ENCODE measurements around the gene VEZF1.

The VEZF1 gene

GRCh38 chr17:57948555-57949420 lies 39.3 kb downstream of the VEZF1 start:
- peak in 1 of 2 donors; percentile 14 for DNase-seq

- no peak for DNase-seq
These were observed 39.9 kb downstream of the VEZF1 start for GRCh38 chr17:57948169-57948554.

DNA sequence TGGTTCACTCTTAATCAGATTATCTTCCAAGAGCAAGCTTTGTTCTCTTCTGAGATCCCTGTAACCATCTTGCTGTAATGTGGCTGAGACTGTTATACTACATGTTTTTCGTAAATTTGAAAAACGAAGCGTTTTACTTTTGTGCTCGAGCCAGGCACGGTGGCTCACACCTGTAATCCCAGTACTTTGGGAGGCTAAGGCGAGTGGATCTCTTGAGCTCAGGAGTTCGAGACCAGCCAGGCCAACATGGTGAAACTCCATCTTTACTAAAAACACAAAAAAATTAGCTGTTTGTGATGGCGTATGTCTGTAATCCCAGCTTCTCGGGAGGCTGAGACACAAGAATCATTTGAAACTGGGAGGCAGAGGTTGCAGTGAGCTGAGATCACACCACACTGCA lies 40.7 kb downstream of the VEZF1 start:
- DNase-seq: no peak

DNA sequence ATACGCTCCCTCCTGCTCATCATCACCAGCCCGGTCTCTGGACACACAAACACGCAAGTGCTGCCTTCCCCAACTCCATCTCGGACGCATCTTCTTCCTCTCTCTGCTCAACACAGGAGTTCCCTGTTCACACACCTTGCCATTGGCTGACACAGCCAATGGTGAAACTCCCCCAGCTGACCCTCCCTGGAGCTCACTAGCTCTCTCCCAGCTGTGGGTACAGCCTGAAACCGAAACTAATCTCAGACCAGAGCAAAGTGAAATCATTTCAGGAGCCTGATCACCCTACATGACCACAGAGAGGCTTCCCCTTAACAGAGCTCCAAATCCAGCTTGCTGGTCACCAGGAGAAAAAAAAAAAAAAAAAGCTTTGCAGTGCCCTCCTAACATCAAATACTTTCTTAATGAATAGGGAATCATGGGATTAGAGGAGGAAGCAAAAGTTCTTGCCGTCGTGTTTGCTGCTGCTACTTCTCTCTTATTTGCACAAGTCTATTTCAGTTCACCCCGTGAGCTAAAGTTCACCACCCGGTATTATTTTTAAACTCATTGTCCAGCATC lies 41.2 kb downstream of the VEZF1 start:
- DNase-seq: peak in 1 of 2 donors; percentile 85

GRCh38 chr17:57945996-57946797 lies 41.9 kb downstream of the VEZF1 start:
- no peak for DNase-seq

DNA sequence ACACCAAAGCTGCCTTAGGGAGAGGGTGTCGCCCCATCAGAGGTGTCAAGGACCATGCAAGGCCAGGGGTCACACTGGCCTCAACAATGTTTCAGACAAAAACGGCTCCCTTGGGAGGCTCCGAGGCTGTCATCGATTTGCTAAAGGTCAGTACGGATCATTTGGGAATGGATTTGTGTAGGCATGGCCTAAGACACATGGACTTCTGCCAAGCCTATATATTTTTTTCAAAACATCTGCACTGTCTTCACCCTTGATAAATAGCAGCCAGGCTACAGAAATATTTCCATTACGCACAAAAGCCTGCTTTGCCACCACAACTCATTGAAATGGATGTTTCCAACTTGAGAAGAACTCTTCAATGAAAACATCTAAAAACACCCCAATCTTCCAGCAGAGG lies 43.1 kb downstream of the VEZF1 start:
- DNase-seq: no peak

DNA sequence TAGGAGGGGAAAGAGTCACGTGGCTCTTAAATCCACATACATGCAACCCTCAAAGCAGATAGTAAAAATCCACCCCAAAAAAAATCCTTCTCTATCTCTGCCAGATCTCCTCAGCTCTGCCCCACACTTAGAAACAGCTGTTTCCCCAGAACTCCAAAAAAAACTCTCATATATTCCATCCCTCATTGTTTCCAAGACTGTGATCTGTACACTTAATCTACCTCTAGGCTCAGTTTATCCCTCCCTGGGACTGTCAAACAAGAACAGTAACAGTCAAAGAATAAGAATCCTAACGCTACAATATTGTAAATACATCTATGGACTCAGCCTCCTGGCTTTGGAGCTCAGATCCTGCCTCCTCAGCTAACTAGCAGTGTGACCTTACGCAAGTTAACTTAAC lies 44.4 kb downstream of the VEZF1 start:
- no peak for DNase-seq

DNA sequence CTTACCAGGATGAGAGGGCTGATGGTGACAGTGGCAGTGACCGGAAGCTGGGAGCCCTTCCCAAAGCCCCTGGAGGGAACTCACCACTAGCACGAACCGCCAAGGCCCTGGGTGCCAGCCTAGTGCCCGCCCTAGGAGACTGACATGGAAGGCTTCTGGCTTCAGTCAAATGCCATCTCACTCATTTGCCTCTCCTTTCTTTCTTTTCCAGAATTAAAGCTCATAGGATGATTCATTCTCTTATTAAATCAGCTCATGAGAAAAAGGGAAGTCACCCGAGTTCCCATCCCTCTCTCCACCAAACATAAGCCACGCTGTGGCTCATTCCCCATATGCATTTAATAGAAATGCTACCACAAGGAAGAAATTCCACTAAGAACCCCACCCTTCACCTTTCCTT lies 44.9 kb downstream of the VEZF1 start:
- peak in 1 of 2 donors; percentile 35 for DNase-seq

DNA sequence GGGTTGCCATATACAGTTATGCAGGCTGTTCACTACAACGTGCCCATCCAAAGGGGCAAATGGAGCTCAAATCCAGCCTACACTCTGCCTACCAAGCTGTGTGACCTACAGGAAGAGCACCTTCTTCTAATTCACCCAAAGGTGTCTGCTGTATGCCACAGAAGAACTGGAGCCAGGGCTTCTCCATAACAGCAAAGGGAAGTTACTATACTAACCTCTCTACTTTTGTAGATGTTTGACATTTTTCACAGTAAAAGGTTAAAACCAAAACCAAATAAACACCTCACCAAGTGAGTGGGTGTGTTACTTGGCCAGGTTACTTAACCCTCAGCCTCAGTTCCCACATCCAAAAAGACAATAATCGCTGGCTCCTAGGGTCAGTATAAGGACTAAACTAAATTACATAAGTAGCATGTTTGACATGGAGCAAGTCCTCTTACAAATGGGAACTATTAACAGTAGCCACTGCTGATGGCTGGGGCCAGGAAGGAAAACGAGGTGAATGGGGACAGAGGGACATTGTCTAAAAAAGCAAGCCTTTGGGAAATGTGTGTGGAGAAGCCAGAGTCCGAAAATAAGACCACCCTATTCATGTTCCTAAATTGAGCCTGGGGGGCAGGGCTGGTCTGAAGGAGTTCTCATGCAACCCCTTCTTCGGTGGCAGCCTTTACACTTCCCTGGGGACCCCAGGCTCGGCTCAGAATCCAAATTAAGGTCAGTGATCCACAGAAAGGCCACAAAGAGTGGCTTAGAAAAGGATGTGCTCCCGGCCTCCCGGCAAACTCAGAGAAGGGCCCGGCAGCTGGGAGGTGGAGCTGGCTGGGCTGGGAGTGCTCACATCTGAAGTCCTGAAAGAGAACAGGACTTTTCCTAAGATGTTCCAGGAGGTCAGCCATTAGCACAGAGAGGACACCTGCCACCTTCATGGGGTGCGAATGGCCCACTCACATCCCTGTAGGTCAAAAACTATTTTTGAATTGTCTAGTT lies 46.4 kb downstream of the VEZF1 start:
- DNase-seq: no peak

GRCh38 chr17:57940653-57941329 lies 47.3 kb downstream of the VEZF1 start:
- no peak for DNase-seq

DNA sequence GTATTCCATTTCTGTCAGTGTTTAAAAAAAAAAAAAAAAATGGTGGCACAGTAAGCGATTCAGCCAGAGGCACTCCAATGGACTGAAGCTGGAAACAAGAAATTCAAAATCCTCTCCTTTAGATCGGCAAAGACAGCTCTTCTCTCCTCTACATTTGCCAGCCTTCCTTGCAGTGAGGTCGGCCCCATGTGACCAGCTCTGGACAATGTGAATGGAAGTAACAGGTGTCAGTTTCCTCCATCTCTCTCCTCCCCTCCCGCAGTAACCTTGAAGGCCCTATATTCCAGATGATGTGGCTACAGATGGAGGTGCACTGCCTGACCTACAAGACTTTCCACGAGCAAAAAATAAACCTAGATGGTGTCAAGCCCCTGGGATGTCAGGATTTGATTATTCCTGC lies 47.8 kb downstream of the VEZF1 start:
- DNase-seq: no peak

GRCh38 chr17:57939797-57940196 lies 48.3 kb downstream of the VEZF1 start:
- DNase-seq: peak; percentile 16 to 90

DNA sequence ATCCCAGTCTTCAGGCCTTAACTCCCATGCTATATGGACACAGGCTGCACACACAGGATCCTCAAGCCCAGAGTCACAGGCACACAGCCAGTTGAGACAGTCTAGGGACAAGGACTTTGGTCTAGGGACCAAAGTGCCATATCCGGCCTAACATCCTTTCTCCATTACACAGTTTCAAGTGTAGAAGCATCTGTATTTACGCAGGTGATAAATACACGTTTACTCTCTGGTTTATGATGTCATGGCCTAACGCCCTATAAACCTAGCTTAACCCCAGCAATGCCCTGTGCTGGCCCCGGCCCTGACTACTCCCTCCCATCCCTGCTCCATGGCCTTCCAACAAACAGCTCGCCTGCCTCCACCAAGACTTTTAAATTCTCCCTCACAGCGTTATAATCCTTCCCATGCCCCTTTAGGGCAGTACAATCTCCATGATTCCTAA lies 50.0 kb downstream of the VEZF1 start:
- DNase-seq: no peak

DNA sequence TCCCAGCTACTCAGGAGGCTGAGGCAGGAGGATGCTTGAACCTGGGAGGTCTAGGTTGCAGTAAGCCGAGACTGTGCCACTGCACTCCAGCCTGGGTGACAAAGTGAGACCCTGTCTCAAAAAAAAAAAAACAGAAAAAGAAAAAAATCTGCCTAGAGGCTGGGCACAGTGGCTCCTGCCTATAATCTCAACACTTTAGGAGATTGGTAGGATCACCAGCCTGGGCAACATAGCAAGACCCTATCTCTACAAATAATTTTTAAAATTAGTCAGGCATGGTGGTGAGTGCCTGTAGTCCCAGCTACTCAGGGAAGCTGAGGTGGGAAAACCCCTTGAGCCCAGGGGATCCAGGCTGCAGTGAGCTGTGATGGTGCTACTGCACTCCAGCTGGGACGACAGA lies 50.6 kb downstream of the VEZF1 start:
- no peak for DNase-seq

- DNase-seq: no peak
These were observed 51.9 kb downstream of the VEZF1 start for GRCh38 chr17:57935833-57936807.

DNA sequence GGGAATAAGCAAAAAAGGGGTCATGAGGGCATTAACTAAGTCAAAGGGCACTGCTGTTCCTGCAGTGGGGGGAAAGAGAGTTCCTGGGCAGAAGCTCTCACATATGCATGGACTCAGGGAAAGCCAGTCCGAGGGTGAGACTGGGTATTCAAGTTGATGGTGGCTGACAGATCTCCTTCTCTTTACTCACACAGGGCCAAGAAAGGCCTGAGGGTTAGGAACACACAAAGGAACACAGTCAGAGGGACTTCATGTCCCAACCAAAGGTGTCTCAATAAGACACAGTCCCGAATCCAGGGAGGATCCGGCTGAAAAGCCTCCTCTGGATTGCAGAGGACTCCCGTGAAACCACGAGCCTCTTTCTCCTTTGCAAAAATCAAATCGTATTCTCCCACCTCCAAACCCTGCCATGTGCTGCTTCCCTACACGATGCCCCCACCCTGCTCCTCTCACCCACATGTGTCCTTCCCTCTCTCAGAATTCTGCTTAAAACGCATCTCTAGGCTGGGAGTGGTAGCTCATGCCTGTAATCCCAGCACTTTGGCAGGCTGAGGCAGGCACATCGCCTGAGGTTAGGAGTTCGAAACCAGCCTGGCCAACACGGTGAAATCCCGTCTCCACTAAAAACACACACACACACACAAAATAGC lies 56.4 kb downstream of the VEZF1 start:
- no peak for DNase-seq

GRCh38 chr17:57930239-57930638 lies 57.8 kb downstream of the VEZF1 start:
- no peak for DNase-seq

DNA sequence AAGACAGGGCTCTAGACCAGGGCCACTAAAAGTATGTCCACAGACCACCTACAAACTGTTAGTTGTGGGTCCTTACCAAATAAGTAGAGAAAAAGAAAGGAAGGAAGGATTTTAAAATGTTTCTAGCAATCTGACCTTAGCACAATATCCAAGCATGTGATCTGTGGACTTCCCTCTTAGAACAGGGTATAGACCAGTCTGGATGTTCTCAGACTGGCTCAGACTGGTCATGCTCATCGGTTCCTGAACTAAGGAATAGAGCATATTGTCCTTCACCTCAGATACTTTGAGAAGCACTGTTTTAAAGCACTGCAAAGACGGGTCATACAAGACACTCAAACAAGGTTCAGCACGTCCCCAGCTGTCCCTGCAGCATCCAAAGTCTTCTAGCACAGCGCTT lies 58.7 kb downstream of the VEZF1 start:
- no peak for DNase-seq

- no peak for DNase-seq
These were observed 59.1 kb downstream of the VEZF1 start for GRCh38 chr17:57928928-57929327.
